Neural progenitor cell (in vitro differentiated cells): ENCODE data around the gene PDE1C. TPM values are rescaled to one million over a fixed set of nuclear protein-coding genes. Genes with fewer than 3 reads are reported as not detected.

Source experiments
- DNase-seq: peaks from one replicate; pipeline ENCODE4 v3.0.0-alpha.2; 2016; ENCODE audit warnings: low spot score
- H2AFZ ChIP-seq: fragments of 200-600 bp; sonication (generic); replicated peaks from 2 replicates; pipeline ENCODE4 v1.6.1; 2016; ENCODE audit warnings: antibody characterized with exemption
- H3F3A ChIP-seq: fragments of 200-600 bp; sonication (generic); 2 replicates; pipeline ENCODE4 v1.6.1; 2016; ENCODE audit warnings: antibody characterized with exemption, low read depth
- H3K27ac ChIP-seq: fragments of 200-600 bp; sonication (generic); 2 replicates; pipeline ENCODE4 v1.5.1; 2016; ENCODE audit warnings: mild to moderate bottlenecking
- H3K27me3 ChIP-seq: fragments of 200-600 bp; sonication (generic); 2 replicates; pipeline ENCODE4 v1.6.1; 2016; ENCODE audit warnings: mild to moderate bottlenecking, moderate library complexity
- H3K36me3 ChIP-seq: fragments of 200-600 bp; sonication (generic); 2 replicates; pipeline ENCODE4 v1.5.1; 2016
- H3K4me1 ChIP-seq: fragments of 200-600 bp; sonication (generic); 2 replicates; pipeline ENCODE4 v1.6.1; 2016; ENCODE audit warnings: mixed run types
- H3K4me2 ChIP-seq: fragments of 200-600 bp; sonication (generic); 2 replicates; pipeline ENCODE4 v1.6.1; 2016
- H3K4me3 ChIP-seq: fragments of 200-600 bp; sonication (generic); 2 replicates; pipeline ENCODE4 v1.5.1; 2016
- H3K79me2 ChIP-seq: fragments of 200-600 bp; sonication (generic); 2 replicates; pipeline ENCODE4 v1.6.1; 2016; ENCODE audit warnings: low read depth
- H3K9ac ChIP-seq: fragments of 200-600 bp; sonication (generic); 2 replicates; pipeline ENCODE4 v1.6.1; 2016
- H3K9me3 ChIP-seq: fragments of 200-600 bp; sonication (generic); 2 replicates; pipeline ENCODE4 v1.5.1; 2016; ENCODE audit warnings: low read depth
- H4K20me1 ChIP-seq: fragments of 200-600 bp; sonication (generic); 2 replicates; pipeline ENCODE4 v1.6.1; 2016; ENCODE audit warnings: low read depth
- H3K27ac Mint-ChIP-seq: 3 replicates; pipeline ENCODE4 v1.8.0; 2021; ENCODE audit warnings: mixed read lengths
- H3K27me3 Mint-ChIP-seq: 2 replicates; pipeline ENCODE4 v1.8.0; 2022; ENCODE audit warnings: low read depth, mild to moderate bottlenecking, inconsistent platforms, moderate library complexity, mixed read lengths; ENCODE audit not compliant: insufficient read depth
- H3K36me3 Mint-ChIP-seq: 3 replicates; pipeline ENCODE4 v1.8.0; 2021; ENCODE audit warnings: mixed read lengths
- H3K4me1 Mint-ChIP-seq: 3 replicates; pipeline ENCODE4 v1.8.0; 2021; ENCODE audit warnings: mixed read lengths
- H3K4me3 Mint-ChIP-seq: 3 replicates; pipeline ENCODE4 v1.8.0; 2021; ENCODE audit warnings: mild to moderate bottlenecking, moderate library complexity, mixed read lengths
- H3K9me3 Mint-ChIP-seq: 3 replicates; pipeline ENCODE4 v1.8.0; 2020; ENCODE audit warnings: mixed read lengths
- EZH2 ChIP-seq: fragments of 200-600 bp; sonication (generic); IDR thresholded peaks from 2 replicates; pipeline ENCODE4 v1.6.1; 2017; ENCODE audit warnings: antibody characterized with exemption, mild to moderate bottlenecking, moderate library complexity
- EZH2phosphoT487 ChIP-seq: fragments of 200-600 bp; sonication (generic); IDR thresholded peaks from 2 replicates; pipeline ENCODE4 v1.6.1; 2017; ENCODE audit warnings: antibody characterized with exemption
- total RNA-seq: library from RNA; depleted of rRNA; stranded (reverse); fragments of >200 nt; gene quantifications from 2 replicates; pipeline ENCODE4 v1.2.3, GENCODE V29; 2015; ENCODE audit warnings: low replicate concordance
- TF ChIP-seq, protein P1 (sequence below): fragments of 200-600 bp; sonication (generic); IDR thresholded peaks from 2 replicates; pipeline ENCODE4 v1.5.1; 2017; ENCODE audit warnings: antibody characterized with exemption, mild to moderate bottlenecking

The PDE1C gene
- total RNA-seq, 1 donor from 2014 or later: 0.54 TPM

DNA sequence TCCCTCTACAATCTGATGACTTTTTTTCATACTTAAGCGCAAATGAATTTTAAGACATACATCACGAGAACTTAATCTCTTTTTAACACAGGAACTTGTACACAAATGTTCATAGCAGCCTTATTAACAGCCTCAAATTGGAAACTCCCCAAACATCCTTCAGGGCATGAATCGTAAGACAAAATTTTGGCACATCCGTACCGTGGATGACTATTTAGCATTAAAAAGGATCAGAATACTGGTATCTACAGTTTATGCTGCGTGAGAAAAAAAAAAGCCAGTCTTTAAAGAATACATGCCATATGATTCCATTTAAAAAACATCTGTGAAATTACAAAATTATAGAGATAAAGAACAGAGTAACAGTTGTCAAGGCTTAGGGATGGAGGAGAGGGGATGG, 46.8 kb downstream of the PDE1C start:
- peaks cover 2% of the 10 kb centered on the region for H3K27me3 Mint-ChIP-seq
- Histone ChIP-seq H2AFZ (no peak overlapping the region), H3K27ac (no peak overlapping the region), H3K9me3 (no peaks in the 10 kb centered on the region), H3K4me3 (no peak overlapping the region), H3K4me2 (no peak overlapping the region), H4K20me1 (no peaks in the 10 kb centered on the region), H3F3A (no peaks in the 10 kb centered on the region), H3K4me1 (no peaks in the 10 kb centered on the region), H3K79me2 (no peaks in the 10 kb centered on the region), H3K36me3 (no peaks in the 10 kb centered on the region), H3K27me3 (no peaks in the 10 kb centered on the region), H3K9ac (no peak overlapping the region)
- H3K4me1 Mint-ChIP-seq: peaks cover 6% of the 10 kb centered on the region
- no peak for DNase-seq
- TF ChIP-seq EZH2phosphoT487 (no peak), EZH2 (no peak)
- TF ChIP-seq, protein P1, sequence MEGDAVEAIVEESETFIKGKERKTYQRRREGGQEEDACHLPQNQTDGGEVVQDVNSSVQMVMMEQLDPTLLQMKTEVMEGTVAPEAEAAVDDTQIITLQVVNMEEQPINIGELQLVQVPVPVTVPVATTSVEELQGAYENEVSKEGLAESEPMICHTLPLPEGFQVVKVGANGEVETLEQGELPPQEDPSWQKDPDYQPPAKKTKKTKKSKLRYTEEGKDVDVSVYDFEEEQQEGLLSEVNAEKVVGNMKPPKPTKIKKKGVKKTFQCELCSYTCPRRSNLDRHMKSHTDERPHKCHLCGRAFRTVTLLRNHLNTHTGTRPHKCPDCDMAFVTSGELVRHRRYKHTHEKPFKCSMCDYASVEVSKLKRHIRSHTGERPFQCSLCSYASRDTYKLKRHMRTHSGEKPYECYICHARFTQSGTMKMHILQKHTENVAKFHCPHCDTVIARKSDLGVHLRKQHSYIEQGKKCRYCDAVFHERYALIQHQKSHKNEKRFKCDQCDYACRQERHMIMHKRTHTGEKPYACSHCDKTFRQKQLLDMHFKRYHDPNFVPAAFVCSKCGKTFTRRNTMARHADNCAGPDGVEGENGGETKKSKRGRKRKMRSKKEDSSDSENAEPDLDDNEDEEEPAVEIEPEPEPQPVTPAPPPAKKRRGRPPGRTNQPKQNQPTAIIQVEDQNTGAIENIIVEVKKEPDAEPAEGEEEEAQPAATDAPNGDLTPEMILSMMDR: no peak
- H3K9me3 Mint-ChIP-seq: no peaks in the 10 kb centered on the region
- H3K36me3 Mint-ChIP-seq: no peaks in the 10 kb centered on the region
- no peak overlapping the region for H3K4me3 Mint-ChIP-seq
- H3K27ac Mint-ChIP-seq: no peak overlapping the region

DNA sequence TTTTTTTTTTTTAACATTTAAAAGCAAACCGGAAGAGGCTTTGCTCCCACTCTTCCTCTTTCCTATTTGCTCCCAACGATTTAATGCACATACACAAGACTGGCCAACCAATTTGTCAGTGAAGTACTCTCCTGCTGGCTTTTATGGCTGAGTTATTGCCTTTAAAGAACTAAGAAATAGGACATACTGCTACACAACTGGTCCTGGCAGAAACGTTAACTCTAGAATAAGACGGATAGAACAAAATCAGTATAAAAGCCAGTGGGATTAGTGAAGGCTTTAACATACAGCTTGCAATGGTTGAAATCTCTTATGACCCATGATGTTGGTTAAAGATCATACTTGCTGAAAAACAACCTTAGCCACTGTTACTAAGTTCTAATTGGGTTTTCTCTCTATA, 47.2 kb downstream of the PDE1C start:
- TF ChIP-seq, protein P1: no peak
- TF ChIP-seq EZH2phosphoT487: no peak
- no peak for TF ChIP-seq EZH2
- no peak overlapping the region for H2AFZ ChIP-seq
- H3K4me3 Mint-ChIP-seq: no peak overlapping the region

DNA sequence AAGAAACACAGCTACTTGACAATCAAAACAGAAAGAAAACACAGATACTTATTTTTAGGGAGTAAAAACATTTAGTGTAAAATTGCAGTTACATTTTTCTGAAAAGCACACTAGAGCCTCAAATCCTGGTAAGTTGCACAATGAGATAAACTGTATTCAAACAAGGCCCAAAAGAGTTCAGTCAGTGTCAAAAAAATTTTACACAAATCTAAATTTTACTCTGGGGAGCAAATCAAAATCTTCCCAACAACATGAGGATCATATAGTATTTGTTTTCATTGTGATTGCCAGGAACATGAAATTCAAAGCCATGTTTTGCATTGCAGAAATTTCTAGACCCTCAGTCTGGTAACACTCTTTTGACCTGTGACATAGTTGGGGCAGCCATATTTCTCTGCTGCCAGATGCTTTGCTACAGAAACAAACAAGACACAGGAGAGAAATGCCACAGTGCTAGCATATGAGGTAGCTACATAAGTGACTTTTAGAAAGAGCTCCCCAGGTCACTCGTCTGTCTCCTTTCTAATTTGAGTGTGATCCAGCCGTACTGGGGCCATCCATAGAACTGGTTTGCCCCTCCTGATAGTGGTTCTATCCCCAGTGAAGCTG, 49.6 kb downstream of the PDE1C start:
- H3K9ac ChIP-seq: no peak overlapping the region
- no peak overlapping the region for H3K4me2 ChIP-seq
- H4K20me1 ChIP-seq: no peaks in the 10 kb centered on the region
- no peaks in the 10 kb centered on the region for H3K9me3 Mint-ChIP-seq
- no peak overlapping the region for H3K4me3 ChIP-seq
- no peak overlapping the region for H3K4me3 Mint-ChIP-seq
- H3K79me2 ChIP-seq: no peaks in the 10 kb centered on the region
- no peaks in the 10 kb centered on the region for H3K4me1 ChIP-seq
- H3K27me3 Mint-ChIP-seq: peaks cover 2% of the 10 kb centered on the region
- no peaks in the 10 kb centered on the region for H3K9me3 ChIP-seq
- H3K4me1 Mint-ChIP-seq: peaks cover 4% of the 10 kb centered on the region
- no peaks in the 10 kb centered on the region for H3F3A ChIP-seq
- no peak overlapping the region for H2AFZ ChIP-seq
- TF ChIP-seq EZH2phosphoT487 (no peak), EZH2 (no peak)
- TF ChIP-seq, protein P1: no peak
- no peak for DNase-seq
- H3K27ac Mint-ChIP-seq: no peak overlapping the region
- H3K36me3 Mint-ChIP-seq: no peaks in the 10 kb centered on the region
- H3K27ac ChIP-seq: no peak overlapping the region
- no peaks in the 10 kb centered on the region for H3K36me3 ChIP-seq
- H3K27me3 ChIP-seq: no peaks in the 10 kb centered on the region

More for the DNA sequence above, 47.2 kb downstream of the PDE1C start:
- H3K4me3 ChIP-seq: no peak overlapping the region
- no peak overlapping the region for H3K27ac Mint-ChIP-seq
- peaks cover 6% of the 10 kb centered on the region for H3K4me1 Mint-ChIP-seq
- no peaks in the 10 kb centered on the region for H3K9me3 Mint-ChIP-seq
- no peaks in the 10 kb centered on the region for H3K36me3 ChIP-seq
- no peak overlapping the region for H3K9ac ChIP-seq
- no peaks in the 10 kb centered on the region for H4K20me1 ChIP-seq
- no peaks in the 10 kb centered on the region for H3F3A ChIP-seq
- no peaks in the 10 kb centered on the region for H3K4me1 ChIP-seq
- peaks cover 2% of the 10 kb centered on the region for H3K27me3 Mint-ChIP-seq
- no peak overlapping the region for H3K4me2 ChIP-seq
- H3K36me3 Mint-ChIP-seq: no peaks in the 10 kb centered on the region
- no peak for DNase-seq
- no peak overlapping the region for H3K27ac ChIP-seq
- H3K27me3 ChIP-seq: no peaks in the 10 kb centered on the region
- no peaks in the 10 kb centered on the region for H3K9me3 ChIP-seq
- H3K79me2 ChIP-seq: no peaks in the 10 kb centered on the region
